Thyroid gland (tissue), 4 donors: Measurements from ENCODE around the gene GIPC1.

Experiments
- POLR2A ChIP-seq, 2 donors: fragments of 450-650 bp; IDR thresholded peaks; one replicate each; pipeline ENCODE4 v1.6.1; 2017; ENCODE audit warnings: antibody characterized with exemption in 2 of 2, mild to moderate bottlenecking in 2 of 2, moderate library complexity in 1 of 2
- TF ChIP-seq, protein P1 (sequence below), 6 experiments: fragments of 200-600 bp in 3 of 6; fragments of 450-650 bp in 3 of 6; sonication (generic) in 3 of 6; IDR thresholded peaks; one replicate each; pipeline ENCODE4 v1.5.1; 2016 to 2019; ENCODE audit warnings: antibody characterized with exemption in 6 of 6, mild to moderate bottlenecking in 2 of 6, inconsistent platforms in 1 of 6, moderate library complexity in 1 of 6

DNA sequence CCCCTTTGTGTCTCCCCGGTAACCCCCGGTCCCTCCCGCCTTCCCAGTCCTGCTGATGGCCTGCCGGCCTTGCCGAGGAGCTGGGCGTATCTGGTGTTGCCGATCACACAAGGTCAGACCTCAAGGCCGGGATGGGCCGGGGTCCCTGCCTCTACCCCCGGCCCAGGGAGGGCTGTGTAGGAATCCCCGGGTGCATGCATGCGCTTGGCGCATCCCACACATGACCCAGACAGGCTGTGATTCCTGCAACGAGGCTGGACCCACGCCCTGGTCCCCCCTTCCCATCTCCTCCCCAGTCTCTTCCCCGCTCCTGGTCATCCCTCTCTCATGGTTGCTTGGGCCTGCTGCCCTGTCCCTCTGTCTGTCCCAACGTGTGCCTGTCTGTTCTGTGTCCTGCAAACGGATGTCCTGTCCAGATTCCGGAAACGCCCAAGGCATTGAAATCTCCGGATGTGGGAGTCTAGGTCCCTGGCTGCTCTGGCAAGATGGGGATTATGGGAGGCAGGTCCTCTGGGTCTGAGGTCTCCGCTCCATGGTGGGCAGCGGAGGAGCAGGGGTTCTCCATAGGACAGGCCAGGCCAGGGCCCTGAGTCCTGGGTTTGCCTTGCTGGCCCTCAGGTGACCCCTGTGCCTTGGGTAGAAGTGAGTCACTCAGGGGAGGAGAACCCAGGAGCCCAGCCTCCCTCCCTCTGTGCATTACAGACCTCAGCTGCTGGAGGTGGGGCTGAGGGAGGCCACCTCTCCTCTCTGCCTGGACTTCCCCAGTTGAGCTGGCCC lies 61.2 kb downstream of the GIPC1 start:
- TF ChIP-seq, protein P1, sequence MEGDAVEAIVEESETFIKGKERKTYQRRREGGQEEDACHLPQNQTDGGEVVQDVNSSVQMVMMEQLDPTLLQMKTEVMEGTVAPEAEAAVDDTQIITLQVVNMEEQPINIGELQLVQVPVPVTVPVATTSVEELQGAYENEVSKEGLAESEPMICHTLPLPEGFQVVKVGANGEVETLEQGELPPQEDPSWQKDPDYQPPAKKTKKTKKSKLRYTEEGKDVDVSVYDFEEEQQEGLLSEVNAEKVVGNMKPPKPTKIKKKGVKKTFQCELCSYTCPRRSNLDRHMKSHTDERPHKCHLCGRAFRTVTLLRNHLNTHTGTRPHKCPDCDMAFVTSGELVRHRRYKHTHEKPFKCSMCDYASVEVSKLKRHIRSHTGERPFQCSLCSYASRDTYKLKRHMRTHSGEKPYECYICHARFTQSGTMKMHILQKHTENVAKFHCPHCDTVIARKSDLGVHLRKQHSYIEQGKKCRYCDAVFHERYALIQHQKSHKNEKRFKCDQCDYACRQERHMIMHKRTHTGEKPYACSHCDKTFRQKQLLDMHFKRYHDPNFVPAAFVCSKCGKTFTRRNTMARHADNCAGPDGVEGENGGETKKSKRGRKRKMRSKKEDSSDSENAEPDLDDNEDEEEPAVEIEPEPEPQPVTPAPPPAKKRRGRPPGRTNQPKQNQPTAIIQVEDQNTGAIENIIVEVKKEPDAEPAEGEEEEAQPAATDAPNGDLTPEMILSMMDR (IDR thresholded peaks at IDR 0.05), result no peak
- TF ChIP-seq POLR2A (IDR thresholded peaks at IDR 0.05), result no peak
